Neuronal stem cell (in vitro differentiated cells): ENCODE measurements around the gene RFXANK.

Source experiments
- DNase-seq: peaks from one replicate; pipeline ENCODE4 v3.0.0-alpha.2; 2013; ENCODE audit warnings: low spot score
- H2AFZ ChIP-seq: one replicate; pipeline ENCODE4 v1.6.1; 2013; ENCODE audit warnings: mild to moderate bottlenecking, low read length, inconsistent platforms
- H2AK5ac ChIP-seq: 2 replicates; pipeline ENCODE4 v1.6.1; 2013; ENCODE audit warnings: low read depth, mild to moderate bottlenecking, inconsistent platforms, low read length, moderate library complexity, mixed read lengths
- H2BK120ac ChIP-seq: 2 replicates; pipeline ENCODE4 v1.6.1; 2013; ENCODE audit warnings: low read depth, mild to moderate bottlenecking, inconsistent platforms, low read length, moderate library complexity, mixed read lengths
- H2BK12ac ChIP-seq: one replicate; pipeline ENCODE4 v1.6.1; 2013; ENCODE audit warnings: low read length, inconsistent platforms
- H2BK15ac ChIP-seq: 2 replicates; pipeline ENCODE4 v1.6.1; 2013; ENCODE audit warnings: mild to moderate bottlenecking, low read length, inconsistent platforms, mixed read lengths
- H2BK5ac ChIP-seq: one replicate; pipeline ENCODE4 v1.6.1; 2013; ENCODE audit warnings: inconsistent platforms, mild to moderate bottlenecking, low read length, moderate library complexity
- H3K14ac ChIP-seq: one replicate; pipeline ENCODE4 v1.6.1; 2013; ENCODE audit warnings: low read length, inconsistent platforms
- H3K18ac ChIP-seq: 2 replicates; pipeline ENCODE4 v1.6.1; 2013; ENCODE audit warnings: low read length, inconsistent platforms
- H3K23ac ChIP-seq: 2 replicates; pipeline ENCODE4 v1.6.1; 2013; ENCODE audit warnings: low read depth, mild to moderate bottlenecking, mixed read lengths, low read length, inconsistent platforms; ENCODE audit not compliant: poor library complexity
- H3K27ac ChIP-seq: replicated peaks from 3 replicates; pipeline ENCODE4 v1.5.1; 2013; ENCODE audit warnings: low read length, inconsistent platforms
- H3K27me3 ChIP-seq, 3 experiments: 2 replicates each; pipeline ENCODE4 v1.6.1; 2013; ENCODE audit warnings: low read length in 3 of 3, mild to moderate bottlenecking in 2 of 3, inconsistent platforms in 1 of 3, low read depth in 1 of 3, mixed read lengths in 1 of 3, moderate library complexity in 1 of 3; ENCODE audit not compliant: control insufficient read depth in 3 of 3, insufficient read depth in 3 of 3
- H3K36me3 ChIP-seq, 2 donors: replicated peaks in 1 of 2; 2 replicates each; pipeline ENCODE4 v1.6.1; 2013; ENCODE audit warnings: low read length in 2 of 2; ENCODE audit not compliant: control insufficient read depth in 2 of 2, insufficient read depth in 2 of 2
- H3K4ac ChIP-seq: 2 replicates; pipeline ENCODE4 v1.6.1; 2013; ENCODE audit warnings: inconsistent platforms, mild to moderate bottlenecking, low read length, moderate library complexity
- H3K4me1 ChIP-seq, 2 donors: 1 replicate in 1 of 2; 2 replicates in 1 of 2; pipeline ENCODE4 v1.6.1; 2013; ENCODE audit warnings: low read length in 2 of 2, low read depth in 1 of 2; ENCODE audit not compliant: control insufficient read depth in 2 of 2, insufficient read depth in 1 of 2
- H3K4me2 ChIP-seq: one replicate; pipeline ENCODE4 v1.6.1; 2013; ENCODE audit warnings: mild to moderate bottlenecking, low read length, inconsistent platforms; ENCODE audit not compliant: insufficient read depth, poor library complexity, severe bottlenecking
- H3K4me3 ChIP-seq, 2 donors: 2 replicates each; pipeline ENCODE4 v1.5.1; 2013; ENCODE audit warnings: low read length in 2 of 2, mild to moderate bottlenecking in 2 of 2, inconsistent platforms in 1 of 2, moderate library complexity in 1 of 2
- H3K79me1 ChIP-seq: one replicate; pipeline ENCODE4 v1.6.1; 2013; ENCODE audit warnings: low read depth, mild to moderate bottlenecking, inconsistent platforms, low read length, moderate library complexity
- H3K9ac ChIP-seq: one replicate; pipeline ENCODE4 v1.6.1; 2013; ENCODE audit warnings: mild to moderate bottlenecking, low read depth, low read length, inconsistent platforms; ENCODE audit not compliant: poor library complexity
- H3K9me3 ChIP-seq, 2 donors: replicated peaks in 1 of 2; 2 replicates each; pipeline versions ENCODE3 to v1.6.1; 2013; ENCODE audit warnings: low read length in 2 of 2, mild to moderate bottlenecking in 2 of 2, inconsistent platforms in 1 of 2, low read depth in 1 of 2, mixed read lengths in 1 of 2, moderate library complexity in 1 of 2; ENCODE audit not compliant: control insufficient read depth in 2 of 2, insufficient read depth in 1 of 2
- H4K8ac ChIP-seq: one replicate; pipeline ENCODE4 v1.6.1; 2013; ENCODE audit warnings: low read depth, mild to moderate bottlenecking, inconsistent platforms, low read length, moderate library complexity
- H4K91ac ChIP-seq: one replicate; pipeline ENCODE4 v1.6.1; 2013; ENCODE audit warnings: low read length, low read depth, mild to moderate bottlenecking, inconsistent platforms; ENCODE audit not compliant: poor library complexity
- WGBS, 2 donors: extraction: QIAGEN DNeasy Blood & Tissue Kit; methylation state at CpG; one replicate each; pipeline ENCODE4 v1.1.7; 2013; ENCODE audit warnings: missing lambda C conversion rate in 2 of 2, mixed read lengths in 1 of 2; ENCODE audit not compliant: insufficient read length in 2 of 2, insufficient replicate concordance in 1 of 2; ENCODE audit errors: extremely low coverage in 2 of 2; 5-methylcytosine and 5-hydroxymethylcytosine counted together

The RFXANK gene

GRCh38 chr19:19170053-19170872, 21.8 kb upstream of the RFXANK start, which contains the start of gene MEF2B:
Gene MEF2B (minus strand): TSS chr19:19170263. CDS start chr19:19150735, 19,528 bp downstream.
- Histone ChIP-seq H2BK5ac (no peak within 1 kb of the TSS), H2BK12ac (no peak within 1 kb of the TSS), H4K91ac (no peak within 1 kb of the TSS), H2AK5ac (no peak within 1 kb of the TSS), H2AFZ (no peak within 1 kb of the TSS), H3K79me1 (no peaks in the 10 kb centered on the region), H3K23ac (peak within 1 kb of the TSS; percentile 89), H3K27me3 (peaks cover 0 to 16% (median 0%) of the 10 kb centered on the region in 3 experiments), H3K4me2 (peak within 1 kb of the TSS; percentile 67), H3K4me3 (peak within 1 kb of the TSS in 1 of 2 donors; percentile 37), H3K18ac (peak within 1 kb of the TSS; percentile 57), H3K36me3 (no peaks in the 10 kb centered on the region), H3K9me3 (peaks cover 0 to 2% of the 10 kb centered on the region in 2 donors), H3K4me1 (peaks cover 0 to 13% of the 10 kb centered on the region in 2 donors), H3K9ac (peak within 1 kb of the TSS; percentile 74), H4K8ac (no peak within 1 kb of the TSS), H3K14ac (peak within 1 kb of the TSS; percentile 44), H2BK15ac (no peak within 1 kb of the TSS), H3K4ac (no peak within 1 kb of the TSS), H2BK120ac (no peak within 1 kb of the TSS), H3K27ac (no peak within 1 kb of the TSS)
- DNase-seq = peak; percentile 74
- no CpG with 5 or more reads among the region's 56 CpGs for WGBS, 2 donors

GRCh38 chr19:19170873-19171672, 21.0 kb upstream of the RFXANK start:
- Histone ChIP-seq H2AK5ac (no peak overlapping the region), H3K4ac (no peak overlapping the region), H2BK12ac (no peak overlapping the region), H2AFZ (no peak overlapping the region), H2BK15ac (no peak overlapping the region), H2BK5ac (no peak overlapping the region), H3K14ac (no peak overlapping the region), H4K8ac (no peak overlapping the region), H3K36me3 (no peaks in the 10 kb centered on the region), H3K27ac (no peak overlapping the region), H3K4me3 (no peak overlapping the region), H3K18ac (no peak overlapping the region), H3K27me3 (peaks cover 0 to 16% (median 0%) of the 10 kb centered on the region in 3 experiments), H3K9ac (no peak overlapping the region), H2BK120ac (no peak overlapping the region), H3K9me3 (peaks cover 0 to 2% of the 10 kb centered on the region in 2 donors), H3K23ac (no peak overlapping the region), H3K4me1 (peaks cover 0 to 13% of the 10 kb centered on the region in 2 donors), H4K91ac (no peak overlapping the region), H3K4me2 (no peak overlapping the region), H3K79me1 (no peaks in the 10 kb centered on the region)
- DNase-seq = no peak
- no CpG with 5 or more reads among the region's 6 CpGs for WGBS, 2 donors

GRCh38 chr19:19171821-19172532, 20.1 kb upstream of the RFXANK start:
- Histone ChIP-seq H3K14ac (no peak overlapping the region), H3K23ac (no peak overlapping the region), H3K79me1 (no peaks in the 10 kb centered on the region), H2BK5ac (no peak overlapping the region), H3K27me3 (peaks cover 0 to 16% (median 0%) of the 10 kb centered on the region in 3 experiments), H3K27ac (no peak overlapping the region), H2BK120ac (no peak overlapping the region), H2BK15ac (no peak overlapping the region), H3K9ac (no peak overlapping the region), H3K4me2 (no peak overlapping the region), H4K8ac (no peak overlapping the region), H3K18ac (no peak overlapping the region), H3K4ac (no peak overlapping the region), H3K4me3 (no peak overlapping the region), H2AFZ (no peak overlapping the region), H2BK12ac (peak overlapping the region; percentile 69), H3K36me3 (no peaks in the 10 kb centered on the region), H4K91ac (no peak overlapping the region), H3K4me1 (peaks cover 0 to 13% of the 10 kb centered on the region in 2 donors), H3K9me3 (peaks cover 0 to 2% of the 10 kb centered on the region in 2 donors), H2AK5ac (peak overlapping the region; percentile 32)
- no peak for DNase-seq
- no CpG with 5 or more reads among the region's 8 CpGs for WGBS, 2 donors
